WTC11 (cell line): ENCODE data around the gene CFAP157. TPM values are rescaled to one million over a fixed set of nuclear protein-coding genes. Genes with fewer than 3 reads are reported as not detected.

Experiments
- ATAC-seq: fragments of 200-7000 bp; cut with Tn5 transposase; 2 replicates; pipeline ENCODE4 v1.10.0; 2021; ENCODE audit warnings: mild to moderate bottlenecking, moderate library complexity
- CTCF ChIA-PET: fragments of 300-600 bp; sonication (Branson Sonifier 250); formaldehyde crosslinking; loops from one replicate; lab custom pipeline; 2021; ENCODE audit warnings: antibody characterized with exemption; lab: Charles Lee
- POLR2A ChIA-PET: fragments of 350-600 bp; sonication (Branson Sonifier 250); formaldehyde crosslinking; loops from one replicate; lab custom pipeline; 2021; ENCODE audit warnings: antibody characterized with exemption; lab: Charles Lee
- DNase-seq: peaks from one replicate; pipeline ENCODE4 v3.0.0; 2021; ENCODE audit warnings: low spot score
- H3K27ac Mint-ChIP-seq: 2 replicates; pipeline ENCODE4 v1.8.0; 2021; ENCODE audit warnings: mixed read lengths
- H3K27me3 Mint-ChIP-seq: 2 replicates; pipeline ENCODE4 v1.8.0; 2021; ENCODE audit warnings: low read depth, mild to moderate bottlenecking, moderate library complexity, mixed read lengths
- H3K36me3 Mint-ChIP-seq: 2 replicates; pipeline ENCODE4 v1.8.0; 2021; ENCODE audit warnings: mixed read lengths
- H3K4me1 Mint-ChIP-seq: 2 replicates; pipeline ENCODE4 v1.8.0; 2022; ENCODE audit warnings: mixed read lengths
- H3K4me3 Mint-ChIP-seq: 2 replicates; pipeline ENCODE4 v1.8.0; 2021; ENCODE audit warnings: mild to moderate bottlenecking, moderate library complexity, mixed read lengths
- H3K9me3 Mint-ChIP-seq: 2 replicates; pipeline ENCODE4 v1.8.0; 2021; ENCODE audit warnings: mixed read lengths
- E2F4 ChIP-seq: sonication (generic); formaldehyde crosslinking; IDR thresholded peaks from 2 replicates; pipeline ENCODE4 v1.8.1; 2022; ENCODE audit warnings: low read depth, mild to moderate bottlenecking, moderate library complexity, missing genetic modification reagents, borderline replicate concordance
- FOXP1 ChIP-seq: sonication (generic); formaldehyde crosslinking; IDR thresholded peaks from 2 replicates; pipeline ENCODE4 v1.8.0; 2022; ENCODE audit warnings: missing genetic modification reagents, mild to moderate bottlenecking, moderate library complexity, borderline replicate concordance
- GABPB1 ChIP-seq: sonication (generic); formaldehyde crosslinking; IDR thresholded peaks from 2 replicates; pipeline ENCODE4 v1.8.1; 2023; ENCODE audit warnings: mild to moderate bottlenecking, missing genetic modification reagents
- GRHL2 ChIP-seq: fragments of 250-450 bp; sonication (Bioruptor Pico); IDR thresholded peaks from 2 replicates; pipeline ENCODE4 v1.8.0; 2022; ENCODE audit warnings: mild to moderate bottlenecking, moderate library complexity; ENCODE audit not compliant: insufficient replicate concordance, severe bottlenecking
- OVOL2 ChIP-seq: fragments of 250-450 bp; sonication (Bioruptor Pico); IDR thresholded peaks from 2 replicates; pipeline ENCODE4 v1.9.0; 2021; ENCODE audit warnings: mild to moderate bottlenecking, borderline replicate concordance
- RORB ChIP-seq: fragments of 250-450 bp; sonication (Bioruptor Pico); IDR thresholded peaks from 2 replicates; pipeline ENCODE4 v1.9.0; 2021; ENCODE audit warnings: mild to moderate bottlenecking
- SOX15 ChIP-seq: fragments of 250-450 bp; sonication (Bioruptor Pico); IDR thresholded peaks from 2 replicates; pipeline ENCODE4 v1.9.0; 2021; ENCODE audit warnings: mild to moderate bottlenecking
- USF1 ChIP-seq: sonication (generic); formaldehyde crosslinking; IDR thresholded peaks from 2 replicates; pipeline ENCODE4 v1.8.0; 2022; ENCODE audit warnings: mild to moderate bottlenecking, missing genetic modification reagents
- ZNF317 ChIP-seq: sonication (generic); formaldehyde crosslinking; IDR thresholded peaks from 2 replicates; pipeline ENCODE4 v1.8.1; 2023; ENCODE audit warnings: low read depth, mild to moderate bottlenecking, moderate library complexity, missing genetic modification reagents, borderline replicate concordance
- total RNA-seq: library from RNA; stranded (reverse); gene quantifications from 3 replicates; pipeline ENCODE4 v1.2.3, GENCODE V29; 2021
- TF ChIP-seq, protein P1 (sequence below): sonication (generic); formaldehyde crosslinking; IDR thresholded peaks from 2 replicates; pipeline ENCODE4 v1.8.0; 2023; ENCODE audit warnings: missing genetic modification reagents, mild to moderate bottlenecking, borderline replicate concordance
- TF ChIP-seq, protein P2 (sequence below): fragments of 250-450 bp; sonication (Bioruptor Pico); IDR thresholded peaks from 2 replicates; pipeline ENCODE4 v1.9.0; 2021; ENCODE audit warnings: mild to moderate bottlenecking
- TF ChIP-seq, protein P3 (sequence below): sonication (generic); formaldehyde crosslinking; IDR thresholded peaks from 2 replicates; pipeline ENCODE4 v1.8.0; 2022; ENCODE audit warnings: missing genetic modification reagents

Gene CFAP157
- total RNA-seq, 1 experiment from 2014 or later: 0.22 TPM

DNA sequence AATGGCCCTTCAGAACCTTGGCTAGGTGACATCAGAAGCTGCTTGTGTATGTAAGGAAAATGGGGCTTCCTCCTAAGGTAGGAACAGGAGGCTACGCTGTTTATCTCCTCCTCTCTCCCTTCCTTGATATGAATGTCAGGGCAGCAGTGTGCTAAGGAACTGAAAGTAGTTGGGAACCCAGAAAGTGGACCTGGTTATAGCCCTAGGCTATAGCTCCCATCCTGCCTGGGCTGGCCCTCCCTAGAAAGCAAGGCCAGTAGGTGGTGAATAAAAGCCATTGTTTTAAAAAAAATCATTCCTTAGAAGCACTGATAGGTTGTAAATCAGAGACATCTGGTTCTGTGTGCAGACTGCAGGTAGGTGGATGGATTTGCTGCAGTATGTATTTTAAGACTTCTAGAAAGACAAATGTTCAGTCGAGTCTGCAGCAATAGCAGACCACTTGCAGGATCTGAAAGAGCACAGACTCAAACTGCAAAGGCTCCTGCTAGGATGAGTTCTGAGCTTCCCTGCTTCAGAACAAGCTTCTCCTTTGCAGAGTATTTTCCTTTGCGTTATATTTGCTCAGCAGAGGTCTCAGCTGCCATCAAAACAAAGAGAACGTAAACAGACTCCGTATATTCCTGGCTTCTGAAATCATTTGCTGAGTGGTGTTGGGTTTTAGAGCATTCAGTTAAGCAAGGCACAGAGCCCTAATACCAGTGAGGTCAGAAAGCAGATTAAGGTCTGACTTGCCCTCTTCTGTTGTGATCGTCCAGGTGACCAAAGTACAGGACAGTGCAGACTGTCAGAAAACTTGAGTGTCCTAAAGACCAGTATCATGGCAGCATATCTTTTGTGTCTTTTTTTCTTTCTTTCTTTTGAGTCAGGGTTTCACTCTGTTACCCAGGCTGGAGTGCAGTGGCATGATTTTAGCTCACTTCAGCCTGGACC is 20.1 kb upstream of the CFAP157 start:
- ChIA-PET POLR2A (no interaction called here), CTCF (interaction anchor here (1.4 kb wide), 1 partner anchor 48 kb away, joined by 5 read pairs; the partner anchor contains the start of gene TOR2A)
- TF ChIP-seq, protein P1, sequence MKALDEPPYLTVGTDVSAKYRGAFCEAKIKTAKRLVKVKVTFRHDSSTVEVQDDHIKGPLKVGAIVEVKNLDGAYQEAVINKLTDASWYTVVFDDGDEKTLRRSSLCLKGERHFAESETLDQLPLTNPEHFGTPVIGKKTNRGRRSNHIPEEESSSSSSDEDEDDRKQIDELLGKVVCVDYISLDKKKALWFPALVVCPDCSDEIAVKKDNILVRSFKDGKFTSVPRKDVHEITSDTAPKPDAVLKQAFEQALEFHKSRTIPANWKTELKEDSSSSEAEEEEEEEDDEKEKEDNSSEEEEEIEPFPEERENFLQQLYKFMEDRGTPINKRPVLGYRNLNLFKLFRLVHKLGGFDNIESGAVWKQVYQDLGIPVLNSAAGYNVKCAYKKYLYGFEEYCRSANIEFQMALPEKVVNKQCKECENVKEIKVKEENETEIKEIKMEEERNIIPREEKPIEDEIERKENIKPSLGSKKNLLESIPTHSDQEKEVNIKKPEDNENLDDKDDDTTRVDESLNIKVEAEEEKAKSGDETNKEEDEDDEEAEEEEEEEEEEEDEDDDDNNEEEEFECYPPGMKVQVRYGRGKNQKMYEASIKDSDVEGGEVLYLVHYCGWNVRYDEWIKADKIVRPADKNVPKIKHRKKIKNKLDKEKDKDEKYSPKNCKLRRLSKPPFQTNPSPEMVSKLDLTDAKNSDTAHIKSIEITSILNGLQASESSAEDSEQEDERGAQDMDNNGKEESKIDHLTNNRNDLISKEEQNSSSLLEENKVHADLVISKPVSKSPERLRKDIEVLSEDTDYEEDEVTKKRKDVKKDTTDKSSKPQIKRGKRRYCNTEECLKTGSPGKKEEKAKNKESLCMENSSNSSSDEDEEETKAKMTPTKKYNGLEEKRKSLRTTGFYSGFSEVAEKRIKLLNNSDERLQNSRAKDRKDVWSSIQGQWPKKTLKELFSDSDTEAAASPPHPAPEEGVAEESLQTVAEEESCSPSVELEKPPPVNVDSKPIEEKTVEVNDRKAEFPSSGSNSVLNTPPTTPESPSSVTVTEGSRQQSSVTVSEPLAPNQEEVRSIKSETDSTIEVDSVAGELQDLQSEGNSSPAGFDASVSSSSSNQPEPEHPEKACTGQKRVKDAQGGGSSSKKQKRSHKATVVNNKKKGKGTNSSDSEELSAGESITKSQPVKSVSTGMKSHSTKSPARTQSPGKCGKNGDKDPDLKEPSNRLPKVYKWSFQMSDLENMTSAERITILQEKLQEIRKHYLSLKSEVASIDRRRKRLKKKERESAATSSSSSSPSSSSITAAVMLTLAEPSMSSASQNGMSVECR (CRISPR knock-in tag): no peak
- TF ChIP-seq GRHL2 (CRISPR knock-in tag): no peak
- TF ChIP-seq GABPB1 (CRISPR knock-in tag): no peak
- TF ChIP-seq, protein P2, sequence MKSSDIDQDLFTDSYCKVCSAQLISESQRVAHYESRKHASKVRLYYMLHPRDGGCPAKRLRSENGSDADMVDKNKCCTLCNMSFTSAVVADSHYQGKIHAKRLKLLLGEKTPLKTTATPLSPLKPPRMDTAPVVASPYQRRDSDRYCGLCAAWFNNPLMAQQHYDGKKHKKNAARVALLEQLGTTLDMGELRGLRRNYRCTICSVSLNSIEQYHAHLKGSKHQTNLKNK: no peak
- TF ChIP-seq SOX15 (CRISPR knock-in tag): no peak
- TF ChIP-seq FOXP1 (CRISPR knock-in tag): no peak
- no peak for TF ChIP-seq ZNF317 (CRISPR knock-in tag)
- no peak for TF ChIP-seq E2F4 (CRISPR knock-in tag)
- no peak for TF ChIP-seq OVOL2
- TF ChIP-seq, protein P3, sequence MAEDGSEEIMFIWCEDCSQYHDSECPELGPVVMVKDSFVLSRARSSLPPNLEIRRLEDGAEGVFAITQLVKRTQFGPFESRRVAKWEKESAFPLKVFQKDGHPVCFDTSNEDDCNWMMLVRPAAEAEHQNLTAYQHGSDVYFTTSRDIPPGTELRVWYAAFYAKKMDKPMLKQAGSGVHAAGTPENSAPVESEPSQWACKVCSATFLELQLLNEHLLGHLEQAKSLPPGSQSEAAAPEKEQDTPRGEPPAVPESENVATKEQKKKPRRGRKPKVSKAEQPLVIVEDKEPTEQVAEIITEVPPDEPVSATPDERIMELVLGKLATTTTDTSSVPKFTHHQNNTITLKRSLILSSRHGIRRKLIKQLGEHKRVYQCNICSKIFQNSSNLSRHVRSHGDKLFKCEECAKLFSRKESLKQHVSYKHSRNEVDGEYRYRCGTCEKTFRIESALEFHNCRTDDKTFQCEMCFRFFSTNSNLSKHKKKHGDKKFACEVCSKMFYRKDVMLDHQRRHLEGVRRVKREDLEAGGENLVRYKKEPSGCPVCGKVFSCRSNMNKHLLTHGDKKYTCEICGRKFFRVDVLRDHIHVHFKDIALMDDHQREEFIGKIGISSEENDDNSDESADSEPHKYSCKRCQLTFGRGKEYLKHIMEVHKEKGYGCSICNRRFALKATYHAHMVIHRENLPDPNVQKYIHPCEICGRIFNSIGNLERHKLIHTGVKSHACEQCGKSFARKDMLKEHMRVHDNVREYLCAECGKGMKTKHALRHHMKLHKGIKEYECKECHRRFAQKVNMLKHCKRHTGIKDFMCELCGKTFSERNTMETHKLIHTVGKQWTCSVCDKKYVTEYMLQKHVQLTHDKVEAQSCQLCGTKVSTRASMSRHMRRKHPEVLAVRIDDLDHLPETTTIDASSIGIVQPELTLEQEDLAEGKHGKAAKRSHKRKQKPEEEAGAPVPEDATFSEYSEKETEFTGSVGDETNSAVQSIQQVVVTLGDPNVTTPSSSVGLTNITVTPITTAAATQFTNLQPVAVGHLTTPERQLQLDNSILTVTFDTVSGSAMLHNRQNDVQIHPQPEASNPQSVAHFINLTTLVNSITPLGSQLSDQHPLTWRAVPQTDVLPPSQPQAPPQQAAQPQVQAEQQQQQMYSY (CRISPR knock-in tag): no peak
- no peak for TF ChIP-seq USF1 (CRISPR knock-in tag)
- no peak for TF ChIP-seq RORB (CRISPR knock-in tag)
- peaks cover 31% of the 10 kb centered on the region for H3K36me3 Mint-ChIP-seq
- H3K27ac Mint-ChIP-seq: no peak overlapping the region
- DNase-seq (no peak), ATAC-seq (no peak)
- H3K27me3 Mint-ChIP-seq: no peaks in the 10 kb centered on the region
- no peak overlapping the region for H3K4me3 Mint-ChIP-seq
- no peaks in the 10 kb centered on the region for H3K4me1 Mint-ChIP-seq
- peaks cover 6% of the 10 kb centered on the region for H3K9me3 Mint-ChIP-seq
